Measurements from ENCODE around the gene HOXC11.

Gene HOXC11

GRCh38 chr12:53944907-53945847, 27.7 kb upstream of the HOXC11 start:
- Histone ChIP-seq H3K27me3 (ENCODE audit: low read depth, low read length) (peaks cover 76% of the 10 kb centered on the region), H3K4me1 (ENCODE audit: control insufficient read depth in 1 of 2, insufficient read depth in 2 of 2, low read length in 2 of 2) (peaks cover 0 to 5% of the 10 kb centered on the region in 2 donors), H3K36me3 (ENCODE audit: control insufficient read depth in 1 of 2, insufficient read depth in 2 of 2, low read length in 2 of 2) (no peaks in the 10 kb centered on the region), H3K9me3 (ENCODE audit: control insufficient read depth in 1 of 2, low read length in 2 of 2) (no peaks in the 10 kb centered on the region), H3K27ac (ENCODE audit: low read length) (no peak overlapping the region), H3K4me3 (ENCODE audit: low read depth in 1 of 2, low read length in 2 of 2) (no peak overlapping the region)

GRCh38 chr12:53947743-53948142, 25.2 kb upstream of the HOXC11 start:
- Histone ChIP-seq H3K36me3 (ENCODE audit: control insufficient read depth in 1 of 2, insufficient read depth in 2 of 2, low read length in 2 of 2) (no peaks in the 10 kb centered on the region), H3K27me3 (ENCODE audit: low read depth, low read length) (peaks cover 86% of the 10 kb centered on the region)

GRCh38 chr12:53948650-53949593, 24.0 kb upstream of the HOXC11 start:
- no peak overlapping the region for H3K4me3 ChIP-seq (ENCODE audit: low read depth in 1 of 2, low read length in 2 of 2)
- peaks cover 91% of the 10 kb centered on the region for H3K27me3 ChIP-seq (ENCODE audit: low read depth, low read length)
- H3K9me3 ChIP-seq (ENCODE audit: control insufficient read depth in 1 of 2, low read length in 2 of 2), result peaks cover 0 to 3% of the 10 kb centered on the region in 2 donors
- peaks cover 0 to 18% of the 10 kb centered on the region in 2 donors for H3K4me1 ChIP-seq (ENCODE audit: control insufficient read depth in 1 of 2, insufficient read depth in 2 of 2, low read length in 2 of 2)
- H3K27ac ChIP-seq (ENCODE audit: low read length), result no peak overlapping the region
- no peaks in the 10 kb centered on the region for H3K36me3 ChIP-seq (ENCODE audit: control insufficient read depth in 1 of 2, insufficient read depth in 2 of 2, low read length in 2 of 2)

More at GRCh38 chr12:53947743-53948142, 25.2 kb upstream of the HOXC11 start:
- Histone ChIP-seq H3K9me3 (ENCODE audit: control insufficient read depth in 1 of 2, low read length in 2 of 2) (no peaks in the 10 kb centered on the region), H3K27ac (ENCODE audit: low read length) (no peak overlapping the region), H3K4me3 (ENCODE audit: low read depth in 1 of 2, low read length in 2 of 2) (no peak overlapping the region), H3K4me1 (ENCODE audit: control insufficient read depth in 1 of 2, insufficient read depth in 2 of 2, low read length in 2 of 2) (peaks cover 0 to 18% of the 10 kb centered on the region in 2 donors)

GRCh38 chr12:53949631-53950436, 23.1 kb upstream of the HOXC11 start:
- peaks cover 0 to 22% of the 10 kb centered on the region in 2 donors for H3K4me1 ChIP-seq (ENCODE audit: control insufficient read depth in 1 of 2, insufficient read depth in 2 of 2, low read length in 2 of 2)
- H3K9me3 ChIP-seq (ENCODE audit: control insufficient read depth in 1 of 2, low read length in 2 of 2), result peaks cover 0 to 5% of the 10 kb centered on the region in 2 donors
- no peak overlapping the region for H3K27ac ChIP-seq (ENCODE audit: low read length)
- H3K36me3 ChIP-seq (ENCODE audit: control insufficient read depth in 1 of 2, insufficient read depth in 2 of 2, low read length in 2 of 2), result no peaks in the 10 kb centered on the region
- H3K27me3 ChIP-seq (ENCODE audit: low read depth, low read length), result peaks cover 91% of the 10 kb centered on the region
- H3K4me3 ChIP-seq (ENCODE audit: low read depth in 1 of 2, low read length in 2 of 2), result no peak overlapping the region

- Histone ChIP-seq H3K4me1 (ENCODE audit: control insufficient read depth in 1 of 2, insufficient read depth in 2 of 2, low read length in 2 of 2) (peaks cover 0 to 21% of the 10 kb centered on the region in 2 donors), H3K27ac (ENCODE audit: low read length) (no peak overlapping the region), H3K27me3 (ENCODE audit: low read depth, low read length) (peaks cover 90% of the 10 kb centered on the region), H3K36me3 (ENCODE audit: control insufficient read depth in 1 of 2, insufficient read depth in 2 of 2, low read length in 2 of 2) (no peaks in the 10 kb centered on the region), H3K9me3 (ENCODE audit: control insufficient read depth in 1 of 2, low read length in 2 of 2) (peaks cover 0 to 5% of the 10 kb centered on the region in 2 donors), H3K4me3 (ENCODE audit: low read depth in 1 of 2, low read length in 2 of 2) (no peak overlapping the region)
Measured at GRCh38 chr12:53950437-53950773, 22.5 kb upstream of the HOXC11 start.

GRCh38 chr12:53950789-53951576, 21.9 kb upstream of the HOXC11 start:
- peaks cover 90% of the 10 kb centered on the region for H3K27me3 ChIP-seq (ENCODE audit: low read depth, low read length)
- no peaks in the 10 kb centered on the region for H3K36me3 ChIP-seq (ENCODE audit: control insufficient read depth in 1 of 2, insufficient read depth in 2 of 2, low read length in 2 of 2)
- no peak overlapping the region for H3K4me3 ChIP-seq (ENCODE audit: low read depth in 1 of 2, low read length in 2 of 2)
- no peak overlapping the region for H3K27ac ChIP-seq (ENCODE audit: low read length)
- peaks cover 0 to 21% of the 10 kb centered on the region in 2 donors for H3K4me1 ChIP-seq (ENCODE audit: control insufficient read depth in 1 of 2, insufficient read depth in 2 of 2, low read length in 2 of 2)
- peaks cover 0 to 5% of the 10 kb centered on the region in 2 donors for H3K9me3 ChIP-seq (ENCODE audit: control insufficient read depth in 1 of 2, low read length in 2 of 2)

GRCh38 chr12:53951577-53952334, 21.2 kb upstream of the HOXC11 start:
- H3K27me3 ChIP-seq (ENCODE audit: low read depth, low read length), result peaks cover 90% of the 10 kb centered on the region
- H3K9me3 ChIP-seq (ENCODE audit: control insufficient read depth in 1 of 2, low read length in 2 of 2), result peaks cover 0 to 5% of the 10 kb centered on the region in 2 donors
- no peak overlapping the region for H3K4me3 ChIP-seq (ENCODE audit: low read depth in 1 of 2, low read length in 2 of 2)
- H3K36me3 ChIP-seq (ENCODE audit: control insufficient read depth in 1 of 2, insufficient read depth in 2 of 2, low read length in 2 of 2), result no peaks in the 10 kb centered on the region
- no peak overlapping the region for H3K27ac ChIP-seq (ENCODE audit: low read length)
- H3K4me1 ChIP-seq (ENCODE audit: control insufficient read depth in 1 of 2, insufficient read depth in 2 of 2, low read length in 2 of 2), result peaks cover 0 to 21% of the 10 kb centered on the region in 2 donors

- Histone ChIP-seq H3K9me3 (ENCODE audit: control insufficient read depth in 1 of 2, low read length in 2 of 2) (peaks cover 0 to 5% of the 10 kb centered on the region in 2 donors), H3K27me3 (ENCODE audit: low read depth, low read length) (peaks cover 92% of the 10 kb centered on the region), H3K36me3 (ENCODE audit: control insufficient read depth in 1 of 2, insufficient read depth in 2 of 2, low read length in 2 of 2) (no peaks in the 10 kb centered on the region), H3K27ac (ENCODE audit: low read length) (no peak overlapping the region), H3K4me1 (ENCODE audit: control insufficient read depth in 1 of 2, insufficient read depth in 2 of 2, low read length in 2 of 2) (peaks cover 0 to 21% of the 10 kb centered on the region in 2 donors), H3K4me3 (ENCODE audit: low read depth in 1 of 2, low read length in 2 of 2) (no peak overlapping the region)
Measured at GRCh38 chr12:53952335-53952694, 20.6 kb upstream of the HOXC11 start.

- Histone ChIP-seq H3K27me3 (ENCODE audit: low read depth, low read length) (peaks cover 92% of the 10 kb centered on the region), H3K27ac (ENCODE audit: low read length) (no peak overlapping the region), H3K9me3 (ENCODE audit: control insufficient read depth in 1 of 2, low read length in 2 of 2) (peaks cover 0 to 5% of the 10 kb centered on the region in 2 donors), H3K4me3 (ENCODE audit: low read depth in 1 of 2, low read length in 2 of 2) (no peak overlapping the region), H3K36me3 (ENCODE audit: control insufficient read depth in 1 of 2, insufficient read depth in 2 of 2, low read length in 2 of 2) (no peaks in the 10 kb centered on the region), H3K4me1 (ENCODE audit: control insufficient read depth in 1 of 2, insufficient read depth in 2 of 2, low read length in 2 of 2) (peaks cover 0 to 21% of the 10 kb centered on the region in 2 donors)
Measured at GRCh38 chr12:53952871-53953734, 19.8 kb upstream of the HOXC11 start.
